Heart right ventricle (tissue), 16 donors: ENCODE results near the gene NPIPB8. TPM values are rescaled to one million over a fixed set of nuclear protein-coding genes. Genes with fewer than 3 reads are reported as not detected.
"Not testable (repeated sequence)": the region's sequence is repeated elsewhere in the genome, so short reads cannot be mapped to it uniquely, and the experiment has no call there.

Experiments
- ATAC-seq, 8 donors: fragments of 200-7000 bp; cut with Tn5 transposase; one replicate each; pipeline ENCODE4 v1.9.1; 2020; ENCODE audit warnings: mild to moderate bottlenecking in 8 of 8, moderate library complexity in 8 of 8, moderate number of reproducible peaks in 1 of 8
- DNase-seq, 2 donors: peaks; one replicate each; pipeline ENCODE4 v3.0.0-alpha.2; 2020
- H3K27ac ChIP-seq, 10 donors: fragments of 200-600 bp; sonication (generic) in 2 of 10; one replicate each; pipeline versions ENCODE4 v1.5.0 to v1.8.0; 2020 to 2022; ENCODE audit warnings: mild to moderate bottlenecking in 3 of 10
- H3K27me3 ChIP-seq, 7 donors: fragments of 200-600 bp; one replicate each; pipeline ENCODE4 v1.8.0; 2021 to 2022; ENCODE audit warnings: mild to moderate bottlenecking in 2 of 7
- H3K36me3 ChIP-seq, 9 donors: fragments of 200-600 bp; sonication (generic) in 1 of 9; one replicate each; pipeline versions ENCODE4 v1.5.0 to v1.8.0; 2020 to 2022; ENCODE audit warnings: mild to moderate bottlenecking in 2 of 9
- H3K4me1 ChIP-seq, 9 donors: fragments of 200-600 bp; sonication (generic) in 1 of 9; one replicate each; pipeline versions ENCODE4 v1.5.0 to v1.8.0; 2020 to 2022; ENCODE audit warnings: mild to moderate bottlenecking in 4 of 9
- H3K4me3 ChIP-seq, 10 donors: fragments of 200-600 bp; sonication (generic) in 2 of 10; one replicate each; pipeline versions ENCODE4 v1.5.0 to v1.8.0; 2020 to 2022; ENCODE audit warnings: mild to moderate bottlenecking in 7 of 10, moderate library complexity in 2 of 10
- H3K9me3 ChIP-seq, 11 donors: fragments of 200-600 bp in 10 of 11; sonication (generic) in 2 of 11; one replicate each; pipeline versions ENCODE4 v1.5.0 to v1.8.0; 2013 to 2022; ENCODE audit warnings: mild to moderate bottlenecking in 2 of 11, control low read depth in 1 of 11, moderate library complexity in 1 of 11
- WGBS, 2 donors: extraction: QIAGEN DNeasy Blood & Tissue Kit; methylation state at CpG; one replicate each; pipeline ENCODE4 v1.1.7; 2013; ENCODE audit warnings: inconsistent platforms in 1 of 2; 5-methylcytosine and 5-hydroxymethylcytosine counted together
- intact Hi-C, 10 donors: fragments of 100-400 bp; cut with DNase I; formaldehyde crosslinking; loops; one replicate each; pipeline versions ENCODE4 v1.11.1 to v1.14.2; 2022
- polyA plus RNA-seq, 2 donors: library from polyadenylated mRNA; stranded (reverse); fragments of 200-250 nt; gene quantifications; one replicate each; pipeline ENCODE4 v1.2.3, GENCODE V29; 2013
- total RNA-seq, 10 donors: library from RNA; stranded (reverse); fragmentation: NEBNext Ultra II Directional in 3 of 10; extraction: Animal tissue kit (Norgen Biotek cat#: 25700) in 3 of 10; gene quantifications; one replicate each; pipeline versions ENCODE4 v1.2.1 to v1.2.4, GENCODE V29; 2021 to 2023
- TF ChIP-seq, protein P1 (sequence below), 9 donors: fragments of 200-600 bp; sonication (generic) in 2 of 9; IDR thresholded peaks; one replicate each; pipeline versions ENCODE4 v1.5.0 to v1.8.0; 2021 to 2022; ENCODE audit warnings: antibody characterized with exemption in 9 of 9, mild to moderate bottlenecking in 5 of 9, moderate library complexity in 1 of 9
- donor health status: Arrhythmogenic right ventricular cardiomyopathy.
- donor health status: ischemic (EF 13 %, LVEDD 7.1; RV severe dilation, severe dysfunction).
- donor health status: healthy with polysubstance abuse.
- donor health status: DM: no; HTN: yes; CAD: no.
- donor health status: DM: no; HTN: no; CAD: no.
- donor health status: ischemic (EF 25% LVEDD 6.9; RV normal size, moderate dysfunction).
- donor health status: ischemic (EF 25% LVEDD 5.7; RV mildly dilated, moderate dysfunction).
- donor health status: healthy.
- donor health status: DM: yes; HTN: yes; CAD: no.
- donor health status: Ischemic cardiomyopathy.
- donor health status: ischemic (EF 35%, LVEDD 5.7; RV mildly dilated, moderate dysfunction).
- donor health status: nonischemic (EF 11% LVEDD 7.7; RV severe dilation, severe dysfunction).
- donor health status: DM: yes; HTN: yes; CAD: no.
- donor health status: PGD.
- donor health status: ischemic (EF 29% LVEDD 5.4; RV normal size, mild dysfunction).
- donor health status: nonischemic (EF 23%, LVEDD 6.1; RV moderate dilation, normal function).

The NPIPB8 gene
- total and polyA plus RNA-seq, 12 donors, result 0.61 TPM; not detected in 11

GRCh38 chr16:28623172-28623711 lies 14.6 kb upstream of the NPIPB8 start:
- H3K4me1 ChIP-seq, result peaks cover 0 to 19% (median 0%) of the 10 kb centered on the region in 9 donors
- H3K4me3 ChIP-seq, result peak overlapping the region; percentile 25 to 68 (median 52)
- DNase-seq (peak in 1 of 2 donors; percentile 49), ATAC-seq (peak; percentile 75 to 91 (median 87))
- peaks cover 0 to 13% (median 0%) of the 10 kb centered on the region in 9 donors for H3K36me3 ChIP-seq
- H3K27ac ChIP-seq, result peak overlapping the region in 9 of 10 donors; percentile 1 to 58 (median 52)
- 2 to 3% methylated on average over 68 of the region's 68 CpGs for WGBS, 2 donors
- intact Hi-C loops, result no loop called here
- no peaks in the 10 kb centered on the region for H3K9me3 ChIP-seq
- TF ChIP-seq, protein P1, sequence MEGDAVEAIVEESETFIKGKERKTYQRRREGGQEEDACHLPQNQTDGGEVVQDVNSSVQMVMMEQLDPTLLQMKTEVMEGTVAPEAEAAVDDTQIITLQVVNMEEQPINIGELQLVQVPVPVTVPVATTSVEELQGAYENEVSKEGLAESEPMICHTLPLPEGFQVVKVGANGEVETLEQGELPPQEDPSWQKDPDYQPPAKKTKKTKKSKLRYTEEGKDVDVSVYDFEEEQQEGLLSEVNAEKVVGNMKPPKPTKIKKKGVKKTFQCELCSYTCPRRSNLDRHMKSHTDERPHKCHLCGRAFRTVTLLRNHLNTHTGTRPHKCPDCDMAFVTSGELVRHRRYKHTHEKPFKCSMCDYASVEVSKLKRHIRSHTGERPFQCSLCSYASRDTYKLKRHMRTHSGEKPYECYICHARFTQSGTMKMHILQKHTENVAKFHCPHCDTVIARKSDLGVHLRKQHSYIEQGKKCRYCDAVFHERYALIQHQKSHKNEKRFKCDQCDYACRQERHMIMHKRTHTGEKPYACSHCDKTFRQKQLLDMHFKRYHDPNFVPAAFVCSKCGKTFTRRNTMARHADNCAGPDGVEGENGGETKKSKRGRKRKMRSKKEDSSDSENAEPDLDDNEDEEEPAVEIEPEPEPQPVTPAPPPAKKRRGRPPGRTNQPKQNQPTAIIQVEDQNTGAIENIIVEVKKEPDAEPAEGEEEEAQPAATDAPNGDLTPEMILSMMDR (IDR thresholded peaks at IDR 0.05), result no peak
- peaks cover 0 to 7% (median 4%) of the 10 kb centered on the region in 7 donors for H3K27me3 ChIP-seq

- intact Hi-C loops, DNase-seq, H3K4me3 ChIP-seq, H3K4me1 ChIP-seq, H3K9me3 ChIP-seq, H3K27ac ChIP-seq, H3K36me3 ChIP-seq, H3K27me3 ChIP-seq, ATAC-seq: not testable (repeated sequence)
- 77 to 84% methylated on average over 4 of the region's 5 CpGs for WGBS, 2 donors
Measured at GRCh38 chr16:28630905-28631304, 7.0 kb upstream of the NPIPB8 start.

DNA sequence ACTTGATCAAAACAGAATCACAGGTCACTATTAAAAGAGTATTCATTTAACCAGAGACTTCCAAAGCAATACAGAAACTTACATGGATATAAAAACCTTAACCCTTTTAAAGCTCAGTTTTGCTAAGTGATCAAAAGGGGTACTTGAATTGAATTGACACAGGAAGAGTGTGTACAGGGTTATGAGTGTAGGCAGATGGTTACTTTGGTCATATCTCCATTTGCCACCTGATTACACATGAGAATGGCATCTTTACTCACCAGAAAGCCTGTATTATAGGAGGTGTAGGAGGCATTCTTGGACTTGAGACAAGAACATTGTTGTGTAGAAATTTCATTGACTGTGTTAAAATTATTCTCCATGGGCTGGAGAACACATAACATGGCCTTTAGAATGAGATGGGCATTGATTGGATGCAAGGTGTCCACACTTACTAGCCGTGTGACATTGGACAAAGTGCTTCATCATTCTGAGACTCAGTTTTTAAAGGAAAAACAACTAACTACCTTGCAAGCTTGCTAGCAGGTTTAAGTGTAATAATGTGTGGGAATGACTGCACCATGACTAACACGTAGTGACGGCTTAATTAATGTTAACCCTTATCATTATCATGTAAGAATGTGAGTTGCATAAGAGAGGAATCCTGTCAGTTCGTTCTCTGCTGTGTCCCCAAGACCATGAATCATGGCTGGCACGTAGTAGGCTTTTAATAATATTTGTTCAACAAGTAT lies 1.6 kb upstream of the NPIPB8 start:
- H3K9me3 ChIP-seq, intact Hi-C loops, ATAC-seq, DNase-seq, H3K27me3 ChIP-seq, H3K27ac ChIP-seq, H3K36me3 ChIP-seq, H3K4me3 ChIP-seq, H3K4me1 ChIP-seq: not testable (repeated sequence)
- WGBS, 2 donors, result 32 to 47% methylated on average over 5 of the region's 5 CpGs

DNA sequence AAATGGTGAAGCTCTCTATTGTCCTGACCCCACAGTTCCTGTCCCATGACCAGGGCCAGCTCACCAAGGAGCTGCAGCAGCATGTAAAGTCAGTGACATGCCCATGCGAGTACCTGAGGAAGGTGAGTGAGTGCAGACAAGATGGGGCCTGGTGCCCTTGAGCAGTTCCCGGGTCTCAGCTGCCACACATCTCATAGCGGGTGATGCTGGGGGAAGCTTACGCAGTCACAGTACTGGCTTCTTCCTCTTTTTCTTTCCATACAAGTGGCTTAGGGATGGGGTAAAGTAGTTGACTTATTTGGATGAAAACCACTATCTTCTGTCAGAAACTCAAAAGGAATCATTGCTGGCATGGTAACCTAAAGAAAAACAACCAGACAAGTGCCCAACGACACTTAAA lies 494 bp downstream of the NPIPB8 start:
- H3K9me3 ChIP-seq, ATAC-seq, intact Hi-C loops, H3K4me1 ChIP-seq, H3K36me3 ChIP-seq, DNase-seq, H3K27me3 ChIP-seq, H3K4me3 ChIP-seq, H3K27ac ChIP-seq: not testable (repeated sequence)
- 57 to 92% methylated on average over 3 of the region's 5 CpGs for WGBS, 2 donors

DNA sequence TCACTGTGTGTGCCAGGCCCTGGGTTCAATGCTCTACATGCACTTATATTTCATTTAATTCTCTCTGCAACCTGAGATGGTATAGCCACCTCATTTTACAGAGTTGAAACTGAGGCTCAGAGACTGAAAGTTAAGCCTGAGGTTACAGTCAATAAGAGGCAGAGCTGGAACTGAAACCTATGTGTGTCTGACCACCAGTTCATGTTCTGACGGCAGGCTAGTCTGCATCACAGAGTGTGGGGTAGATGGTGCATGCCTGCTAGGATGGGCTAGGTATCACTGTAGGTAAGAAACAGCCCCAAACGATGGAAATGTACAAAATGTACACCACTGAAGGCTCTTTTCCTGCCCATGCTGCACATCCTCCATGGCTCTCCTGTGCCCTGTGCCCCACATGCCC lies 2.1 kb downstream of the NPIPB8 start:
- intact Hi-C loops, H3K27me3 ChIP-seq, H3K4me1 ChIP-seq, H3K36me3 ChIP-seq, H3K27ac ChIP-seq, H3K4me3 ChIP-seq, H3K9me3 ChIP-seq, DNase-seq, ATAC-seq: not testable (repeated sequence)
- WGBS, 2 donors, result 61 to 75% methylated on average over 2 of the region's 2 CpGs

GRCh38 chr16:28666264-28666663 lies 28.4 kb downstream of the NPIPB8 start:
- H3K36me3 ChIP-seq, H3K27ac ChIP-seq, H3K27me3 ChIP-seq, ATAC-seq, H3K9me3 ChIP-seq, intact Hi-C loops, H3K4me1 ChIP-seq, H3K4me3 ChIP-seq, DNase-seq: not testable (repeated sequence)
- WGBS, 2 donors, result 90 to 96% methylated on average over 9 to 10 of the region's 25 CpGs

GRCh38 chr16:28667480-28667879 lies 29.6 kb downstream of the NPIPB8 start:
- ATAC-seq, result peak in 1 of 8 donors; percentile 25
- H3K4me3 ChIP-seq, H3K4me1 ChIP-seq, H3K27me3 ChIP-seq, DNase-seq, H3K27ac ChIP-seq, H3K9me3 ChIP-seq, H3K36me3 ChIP-seq, intact Hi-C loops: not testable (repeated sequence)
- WGBS, 2 donors, result no CpG with 5 or more reads among the region's 7 CpGs

- H3K27me3 ChIP-seq, H3K4me1 ChIP-seq, intact Hi-C loops, H3K4me3 ChIP-seq, DNase-seq, H3K27ac ChIP-seq, H3K9me3 ChIP-seq, H3K36me3 ChIP-seq, ATAC-seq: not testable (repeated sequence)
- no CpG with 5 or more reads among the region's 4 CpGs for WGBS, 2 donors
Measured at GRCh38 chr16:28668199-28668598, 30.3 kb downstream of the NPIPB8 start.

- DNase-seq, H3K27ac ChIP-seq, H3K27me3 ChIP-seq, H3K9me3 ChIP-seq, H3K4me1 ChIP-seq, H3K4me3 ChIP-seq, intact Hi-C loops, H3K36me3 ChIP-seq: not testable (repeated sequence)
- WGBS, 2 donors, result 14 to 71% methylated on average over 1 of the region's 10 CpGs
- peak; percentile 95 to 99 (median 98) for ATAC-seq
Measured at GRCh38 chr16:28688327-28688952, 50.6 kb downstream of the NPIPB8 start.

GRCh38 chr16:28689425-28689824 lies 51.6 kb downstream of the NPIPB8 start:
- intact Hi-C loops, ATAC-seq, H3K27me3 ChIP-seq, H3K4me3 ChIP-seq, DNase-seq, H3K9me3 ChIP-seq, H3K27ac ChIP-seq, H3K36me3 ChIP-seq, H3K4me1 ChIP-seq: not testable (repeated sequence)
- 73 to 85% methylated on average over 3 of the region's 13 CpGs for WGBS, 2 donors
